Smooth muscle cell (in vitro differentiated cells): ENCODE data around the gene RAB40B. TPM values are rescaled to one million over a fixed set of nuclear protein-coding genes. Genes with fewer than 3 reads are reported as not detected.
A peak's percentile ranks its signal among the peaks of the same experiment; 100 is the strongest.

ENCODE experiments used
- DNase-seq: peaks from one replicate; lab custom pipeline; 2025; ENCODE audit not compliant: unreplicated experiment; lab: John Stamatoyannopoulos, UW
- H2AFZ ChIP-seq: fragments of 200-600 bp; sonication (generic); 2 replicates; pipeline ENCODE4 v1.6.0; 2016; ENCODE audit warnings: antibody characterized with exemption, low read depth, mild to moderate bottlenecking
- H3F3A ChIP-seq: fragments of 200-600 bp; sonication (generic); 2 replicates; pipeline ENCODE4 v1.6.0; 2017; ENCODE audit warnings: antibody characterized with exemption, low read depth
- H3K27ac ChIP-seq: fragments of 200-600 bp; sonication (generic); 2 replicates; pipeline ENCODE4 v1.5.1; 2016; ENCODE audit warnings: low read depth, mild to moderate bottlenecking
- H3K27me3 ChIP-seq: fragments of 200-600 bp; sonication (generic); 2 replicates; pipeline ENCODE4 v1.6.1; 2016; ENCODE audit warnings: low read depth, mild to moderate bottlenecking
- H3K36me3 ChIP-seq: fragments of 200-600 bp; sonication (generic); 2 replicates; pipeline ENCODE4 v1.5.1; 2016; ENCODE audit warnings: low read depth
- H3K4me1 ChIP-seq: fragments of 200-600 bp; sonication (generic); 2 replicates; pipeline ENCODE4 v1.5.1; 2016; ENCODE audit warnings: low read depth
- H3K4me2 ChIP-seq: fragments of 200-600 bp; sonication (generic); 2 replicates; pipeline ENCODE4 v1.6.0; 2016; ENCODE audit warnings: mild to moderate bottlenecking
- H3K4me3 ChIP-seq: fragments of 200-600 bp; sonication (generic); 2 replicates; pipeline ENCODE4 v1.5.1; 2016; ENCODE audit warnings: mild to moderate bottlenecking
- H3K79me2 ChIP-seq: fragments of 200-600 bp; sonication (generic); 2 replicates; pipeline ENCODE4 v1.6.0; 2016; ENCODE audit warnings: low read depth, mild to moderate bottlenecking
- H3K9ac ChIP-seq: fragments of 200-600 bp; sonication (generic); 2 replicates; pipeline ENCODE4 v1.6.0; 2016; ENCODE audit warnings: low read depth
- H3K9me3 ChIP-seq: fragments of 200-600 bp; sonication (generic); replicated peaks from 2 replicates; pipeline ENCODE4 v1.5.1; 2016; ENCODE audit warnings: low read depth
- H4K20me1 ChIP-seq: fragments of 200-600 bp; sonication (generic); 2 replicates; pipeline ENCODE4 v1.6.0; 2016; ENCODE audit warnings: low read depth
- CTCF ChIP-seq: fragments of 200-600 bp; sonication (generic); IDR thresholded peaks from 2 replicates; pipeline ENCODE4 v1.5.1; 2017; ENCODE audit warnings: borderline replicate concordance, mild to moderate bottlenecking, antibody characterized with exemption; ENCODE audit not compliant: insufficient read depth, poor library complexity, severe bottlenecking
- WGBS: methylation state at CpG from one replicate; pipeline ENCODE4 v1.1.7; 2016; ENCODE audit warnings: low lambda C conversion rate; 5-methylcytosine and 5-hydroxymethylcytosine counted together
- polyA plus RNA-seq: library from polyadenylated mRNA; unstranded; fragments of >200 nt; fragmentation: Nextera tagmentation; extraction: Ambion mirVana; gene quantifications from 2 replicates; pipeline ENCODE4 v1.2.1, GENCODE V29; 2016
- total RNA-seq: library from RNA; depleted of rRNA; stranded (reverse); fragments of >200 nt; gene quantifications from 2 replicates; pipeline ENCODE4 v1.2.3, GENCODE V29; 2014

Gene RAB40B
- total and polyA plus RNA-seq, 2 experiments from 2014 or later: 12.0 to 16.0 TPM

DNA sequence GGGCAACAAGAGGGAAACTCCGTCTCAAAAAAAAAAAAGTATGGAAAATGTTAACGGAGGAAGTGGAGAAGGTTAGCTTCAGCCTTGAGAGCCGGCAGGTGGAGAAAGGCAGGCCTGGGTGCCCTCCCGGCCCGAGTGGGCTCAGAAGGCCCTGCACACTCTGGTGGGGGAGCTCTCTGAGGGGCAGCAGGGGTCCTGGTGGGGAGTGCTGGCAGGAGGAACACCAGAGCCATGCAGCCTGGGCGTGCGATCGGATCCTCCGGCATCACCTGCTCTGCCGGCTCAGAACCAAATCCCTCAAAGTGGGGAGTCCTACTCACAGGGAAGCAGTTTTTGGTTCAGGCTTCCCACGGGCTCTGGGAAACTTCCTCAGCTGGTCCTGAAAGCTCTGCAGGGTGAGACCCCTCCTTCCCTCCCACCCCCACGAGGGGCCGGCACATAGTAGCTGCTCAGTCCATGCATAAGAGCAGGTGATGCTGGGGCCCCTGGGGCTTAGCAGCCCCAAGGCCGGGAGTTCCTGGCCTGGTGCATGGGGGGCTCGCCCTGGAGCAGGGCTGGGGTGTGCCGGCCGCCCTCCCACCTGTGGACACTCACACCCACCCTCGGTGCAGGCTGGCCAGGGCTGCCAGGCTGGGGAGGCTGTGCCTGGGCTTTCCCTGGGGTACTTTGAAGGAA, 38.1 kb upstream of the RAB40B start:
- Histone ChIP-seq H3K4me3 (peak overlapping the region; percentile 81), H2AFZ (no peak overlapping the region), H3K9ac (no peak overlapping the region), H3K27me3 (no peaks in the 10 kb centered on the region), H3K9me3 (peaks cover 9% of the 10 kb centered on the region), H4K20me1 (no peaks in the 10 kb centered on the region), H3K36me3 (peaks cover 10% of the 10 kb centered on the region), H3K4me2 (peak overlapping the region; percentile 95), H3F3A (no peaks in the 10 kb centered on the region), H3K27ac (no peak overlapping the region), H3K79me2 (no peaks in the 10 kb centered on the region), H3K4me1 (no peaks in the 10 kb centered on the region)
- WGBS: 96% methylated on average over 18 of the region's 18 CpGs
- no peak for TF ChIP-seq CTCF
- no peak for DNase-seq

DNA sequence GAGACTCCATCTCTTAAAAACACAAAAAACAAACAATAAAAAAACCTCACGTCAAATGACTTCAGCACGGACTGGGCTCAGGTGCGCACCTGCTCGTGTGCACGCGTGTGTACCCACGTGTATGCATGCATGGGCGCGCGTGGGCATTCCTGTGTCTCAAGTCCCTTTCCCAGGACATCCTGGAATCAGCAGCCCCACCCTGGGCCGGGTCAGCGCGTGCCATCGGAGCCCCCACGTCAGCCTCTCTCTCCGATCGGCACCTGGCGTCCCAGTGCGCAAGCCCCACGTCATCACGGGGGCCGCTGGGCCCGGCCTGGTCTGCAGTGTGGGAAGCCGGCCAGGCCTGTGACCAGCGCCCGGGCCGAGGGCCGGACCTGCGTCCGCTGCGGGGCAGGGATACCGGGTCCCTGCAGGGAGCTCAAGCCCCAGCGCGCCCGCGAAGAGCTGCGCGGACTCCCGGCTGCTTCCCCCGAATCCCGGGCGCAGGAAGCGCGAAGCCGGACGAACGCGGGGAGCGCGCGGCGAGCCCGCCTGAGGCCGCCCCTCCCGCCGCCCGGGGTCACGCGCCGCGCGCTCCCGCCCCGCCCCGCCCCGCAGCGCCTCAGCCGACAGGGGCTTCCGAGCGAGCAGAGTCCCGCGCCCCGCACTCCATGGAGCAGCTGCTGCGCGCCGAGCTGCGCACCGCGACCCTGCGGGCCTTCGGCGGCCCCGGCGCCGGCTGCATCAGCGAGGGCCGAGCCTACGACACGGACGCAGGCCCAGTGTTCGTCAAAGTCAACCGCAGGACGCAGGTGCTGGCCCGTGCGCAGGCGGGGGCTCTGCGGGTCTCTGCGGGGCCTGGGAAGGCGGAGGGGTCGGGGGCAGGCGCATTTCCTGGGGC, 36.7 kb upstream of the RAB40B start, which contains the start of gene FN3K:
TSS of gene FN3K (plus strand) at position 629 of the 880 bp plus-strand sequence. CDS start at position 651, 22 bp downstream.
- no peaks in the 10 kb centered on the region for H3K27me3 ChIP-seq
- no peaks in the 10 kb centered on the region for H3F3A ChIP-seq
- no peaks in the 10 kb centered on the region for H4K20me1 ChIP-seq
- 12% methylated on average over 56 of the region's 101 CpGs for WGBS
- H3K4me1 ChIP-seq: no peaks in the 10 kb centered on the region
- H3K79me2 ChIP-seq: no peaks in the 10 kb centered on the region
- no peak within 1 kb of the TSS for H3K27ac ChIP-seq
- no peak within 1 kb of the TSS for H3K9ac ChIP-seq
- H3K9me3 ChIP-seq: no peaks in the 10 kb centered on the region
- H3K4me2 ChIP-seq: peak within 1 kb of the TSS; percentile 95
- H2AFZ ChIP-seq: peak within 1 kb of the TSS; percentile 66
- DNase-seq: peak; percentile 16
- no peaks in the 10 kb centered on the region for H3K36me3 ChIP-seq
- TF ChIP-seq CTCF: no peak
- H3K4me3 ChIP-seq: peak within 1 kb of the TSS; percentile 81

DNA sequence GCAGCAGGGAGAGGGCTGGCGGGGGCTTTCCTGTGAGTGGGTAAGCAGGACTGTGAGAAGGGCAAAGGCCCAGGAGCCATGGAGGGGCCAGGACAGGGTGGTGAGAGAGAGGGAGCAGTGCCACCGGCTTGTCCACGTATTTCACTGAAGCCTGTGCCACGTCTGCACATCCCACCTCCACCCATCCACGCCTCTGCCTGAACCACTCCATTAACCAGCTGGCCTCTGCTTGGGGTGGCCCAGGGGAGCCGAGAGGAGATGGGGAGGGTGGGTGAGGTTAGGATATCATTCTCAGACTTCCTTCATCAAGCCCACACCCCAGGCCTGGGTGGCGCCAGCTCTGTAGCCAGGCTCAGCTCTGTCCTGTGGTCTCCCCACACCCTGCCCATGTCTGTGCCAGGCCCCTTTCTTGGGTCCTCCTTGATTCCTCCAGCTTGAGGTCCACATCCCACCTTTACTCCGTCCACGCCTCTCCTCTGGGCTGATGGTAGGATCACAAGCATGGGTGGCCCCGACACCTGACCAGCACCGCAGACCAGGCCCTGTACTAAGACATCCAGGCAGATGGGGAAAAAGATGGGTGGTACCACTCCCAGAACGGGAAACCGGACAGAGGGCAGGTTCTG, 33.7 kb upstream of the RAB40B start:
- Histone ChIP-seq H3K79me2 (no peaks in the 10 kb centered on the region), H2AFZ (no peak overlapping the region), H3F3A (no peaks in the 10 kb centered on the region), H3K4me1 (no peaks in the 10 kb centered on the region), H3K27ac (no peak overlapping the region), H4K20me1 (no peaks in the 10 kb centered on the region), H3K9me3 (no peaks in the 10 kb centered on the region), H3K4me3 (no peak overlapping the region), H3K36me3 (no peaks in the 10 kb centered on the region), H3K27me3 (no peaks in the 10 kb centered on the region), H3K9ac (no peak overlapping the region), H3K4me2 (no peak overlapping the region)
- no peak for TF ChIP-seq CTCF
- DNase-seq: no peak
- whole genome bisulfite sequencing: 98% methylated on average over 13 of the region's 13 CpGs
